OCI-LY1 (cell line): ENCODE results near the gene LASP1NB.

Experiments
- EZH2 ChIP-seq: fragments of 200-600 bp; sonication (generic), shearing (Covaris generic); IDR thresholded peaks from 2 replicates; pipeline ENCODE4 v1.8.0; 2017; ENCODE audit warnings: borderline replicate concordance, mixed run types, mild to moderate bottlenecking, antibody characterized with exemption, low read length, moderate library complexity, mixed read lengths
- TF ChIP-seq, protein P1 (sequence below): fragments of 200-600 bp; sonication (generic), shearing (Covaris generic); IDR thresholded peaks from 2 replicates; pipeline ENCODE4 v1.5.1; 2017; ENCODE audit warnings: mild to moderate bottlenecking, antibody characterized with exemption, low read length, moderate library complexity, mixed read lengths

DNA sequence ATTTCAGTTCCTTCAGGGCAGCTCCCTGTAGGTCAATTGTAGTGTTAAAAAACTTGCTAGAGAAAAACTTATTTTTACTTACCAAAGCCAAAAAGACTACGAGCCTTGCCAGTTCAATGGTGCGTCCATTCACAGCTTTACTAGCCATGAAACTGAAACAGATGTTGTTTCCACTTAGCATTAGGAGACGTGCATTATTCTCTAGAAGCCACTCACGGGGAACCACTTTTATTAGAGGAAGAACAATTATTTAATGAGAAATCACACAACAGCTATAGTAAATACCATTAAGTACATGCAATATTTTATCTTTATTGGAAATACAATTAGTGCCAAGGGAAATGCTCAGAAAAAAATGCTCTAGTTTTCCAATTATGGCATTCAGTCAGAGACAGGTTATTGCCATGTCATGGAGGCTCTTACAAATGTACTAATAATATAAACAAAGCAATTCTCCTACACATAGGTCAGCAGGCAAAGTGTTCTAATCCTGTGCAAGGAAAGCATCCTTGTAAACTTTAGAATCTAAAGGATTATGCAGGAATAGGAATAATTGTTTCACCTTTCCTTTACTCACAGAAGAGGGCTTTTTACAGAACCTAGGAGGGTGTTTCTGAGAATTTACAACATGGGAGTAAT is 17.4 kb downstream of the LASP1NB start:
- TF ChIP-seq, protein P1, sequence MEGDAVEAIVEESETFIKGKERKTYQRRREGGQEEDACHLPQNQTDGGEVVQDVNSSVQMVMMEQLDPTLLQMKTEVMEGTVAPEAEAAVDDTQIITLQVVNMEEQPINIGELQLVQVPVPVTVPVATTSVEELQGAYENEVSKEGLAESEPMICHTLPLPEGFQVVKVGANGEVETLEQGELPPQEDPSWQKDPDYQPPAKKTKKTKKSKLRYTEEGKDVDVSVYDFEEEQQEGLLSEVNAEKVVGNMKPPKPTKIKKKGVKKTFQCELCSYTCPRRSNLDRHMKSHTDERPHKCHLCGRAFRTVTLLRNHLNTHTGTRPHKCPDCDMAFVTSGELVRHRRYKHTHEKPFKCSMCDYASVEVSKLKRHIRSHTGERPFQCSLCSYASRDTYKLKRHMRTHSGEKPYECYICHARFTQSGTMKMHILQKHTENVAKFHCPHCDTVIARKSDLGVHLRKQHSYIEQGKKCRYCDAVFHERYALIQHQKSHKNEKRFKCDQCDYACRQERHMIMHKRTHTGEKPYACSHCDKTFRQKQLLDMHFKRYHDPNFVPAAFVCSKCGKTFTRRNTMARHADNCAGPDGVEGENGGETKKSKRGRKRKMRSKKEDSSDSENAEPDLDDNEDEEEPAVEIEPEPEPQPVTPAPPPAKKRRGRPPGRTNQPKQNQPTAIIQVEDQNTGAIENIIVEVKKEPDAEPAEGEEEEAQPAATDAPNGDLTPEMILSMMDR, result no peak
- TF ChIP-seq EZH2, result no peak
